CD14-positive monocyte (primary cell): ENCODE data around the gene HAGHL. TPM values are rescaled to one million over a fixed set of nuclear protein-coding genes. Genes with fewer than 3 reads are reported as not detected.

Experiments
- DNase-seq, 3 donors: peaks; one replicate each; pipeline ENCODE4 v3.0.0-alpha.2; 2011 to 2022
- H2AFZ ChIP-seq: 2 replicates; pipeline ENCODE4 v1.6.0; 2012; ENCODE audit warnings: mild to moderate bottlenecking, low read depth, low read length, inconsistent platforms; ENCODE audit not compliant: insufficient read depth, poor library complexity, severe bottlenecking
- H3K27ac ChIP-seq, 2 donors: 1 replicate in 1 of 2; 2 replicates in 1 of 2; pipeline ENCODE4 v1.5.1; 2012 to 2013; ENCODE audit warnings: low read length in 2 of 2, control low read depth in 1 of 2, inconsistent platforms in 1 of 2, low read depth in 1 of 2, mild to moderate bottlenecking in 1 of 2
- H3K27me3 ChIP-seq, 2 donors: one replicate each; pipeline versions ENCODE4 v1.6.0 to v1.6.1; 2011 to 2013; ENCODE audit warnings: low read length in 2 of 2; ENCODE audit not compliant: control insufficient read depth in 2 of 2, insufficient read depth in 2 of 2
- H3K36me3 ChIP-seq, 2 donors: replicated peaks in 1 of 2; 1 replicate in 1 of 2; 2 replicates in 1 of 2; pipeline versions ENCODE4 v1.5.1 to v1.6.1; 2012 to 2013; ENCODE audit warnings: low read length in 2 of 2, control low read depth in 1 of 2, inconsistent platforms in 1 of 2, mild to moderate bottlenecking in 1 of 2; ENCODE audit not compliant: insufficient read depth in 2 of 2, control insufficient read depth in 1 of 2
- H3K4me1 ChIP-seq, 2 donors: 1 replicate in 1 of 2; 2 replicates in 1 of 2; pipeline versions ENCODE4 v1.5.1 to v1.6.1; 2012 to 2013; ENCODE audit warnings: low read length in 2 of 2, control low read depth in 1 of 2, inconsistent platforms in 1 of 2, mild to moderate bottlenecking in 1 of 2, moderate library complexity in 1 of 2; ENCODE audit not compliant: insufficient read depth in 2 of 2, control insufficient read depth in 1 of 2
- H3K4me2 ChIP-seq: replicated peaks from 2 replicates; pipeline ENCODE3; 2012; ENCODE audit warnings: low read length, moderate library complexity, mild to moderate bottlenecking; ENCODE audit not compliant: poor library complexity, severe bottlenecking; ENCODE audit errors: extremely low read depth
- H3K4me3 ChIP-seq, 3 experiments: fragments of 200-600 bp in 1 of 3; sonication (generic) in 1 of 3; replicated peaks in 1 of 3; 1 replicate in 2 of 3; 2 replicates in 1 of 3; pipeline ENCODE4 v1.5.1; 2011 to 2013; ENCODE audit warnings: low read length in 3 of 3, mild to moderate bottlenecking in 3 of 3, control low read depth in 2 of 3, low read depth in 2 of 3, inconsistent platforms in 1 of 3, moderate library complexity in 1 of 3
- H3K79me2 ChIP-seq: 2 replicates; pipeline ENCODE4 v1.6.0; 2012; ENCODE audit warnings: mild to moderate bottlenecking, control low read depth, inconsistent platforms, low read length, moderate library complexity; ENCODE audit not compliant: insufficient read depth
- H3K9ac ChIP-seq: 2 replicates; pipeline ENCODE4 v1.6.0; 2017; ENCODE audit warnings: low read length, mild to moderate bottlenecking; ENCODE audit not compliant: insufficient read depth, poor library complexity, severe bottlenecking
- H3K9me3 ChIP-seq, 2 donors: replicated peaks in 1 of 2; 1 replicate in 1 of 2; 2 replicates in 1 of 2; pipeline versions ENCODE4 v1.5.1 to v1.6.1; 2012 to 2013; ENCODE audit warnings: low read length in 2 of 2, control low read depth in 1 of 2; ENCODE audit not compliant: control insufficient read depth in 1 of 2, insufficient read depth in 1 of 2
- H4K20me1 ChIP-seq: 2 replicates; pipeline ENCODE4 v1.6.0; 2012; ENCODE audit warnings: mild to moderate bottlenecking, low read length, control low read depth, moderate library complexity; ENCODE audit not compliant: insufficient read depth
- H3K27ac Mint-ChIP-seq, 7 donors: one replicate each; pipeline ENCODE4 v1.8.0; 2020; ENCODE audit warnings: mild to moderate bottlenecking in 7 of 7, mixed read lengths in 7 of 7, moderate library complexity in 6 of 7, inconsistent platforms in 2 of 7
- H3K27me3 Mint-ChIP-seq, 3 donors: one replicate each; pipeline ENCODE4 v1.8.0; 2021 to 2022; ENCODE audit warnings: low read depth in 3 of 3, mild to moderate bottlenecking in 3 of 3, mixed read lengths in 3 of 3, moderate library complexity in 3 of 3, inconsistent platforms in 1 of 3
- H3K36me3 Mint-ChIP-seq, 2 donors: one replicate each; pipeline ENCODE4 v1.8.0; 2020; ENCODE audit warnings: mixed read lengths in 2 of 2, inconsistent platforms in 1 of 2, mild to moderate bottlenecking in 1 of 2
- H3K4me1 Mint-ChIP-seq: one replicate; pipeline ENCODE4 v1.8.0; 2020; ENCODE audit warnings: mild to moderate bottlenecking, mixed read lengths
- H3K4me3 Mint-ChIP-seq, 2 donors: one replicate each; pipeline ENCODE4 v1.8.0; 2020; ENCODE audit warnings: mild to moderate bottlenecking in 2 of 2, mixed read lengths in 2 of 2, moderate library complexity in 1 of 2
- H3K9me3 Mint-ChIP-seq, 7 donors: one replicate each; pipeline ENCODE4 v1.8.0; 2020 to 2022; ENCODE audit warnings: mixed read lengths in 7 of 7, mild to moderate bottlenecking in 6 of 7, moderate library complexity in 6 of 7, inconsistent platforms in 2 of 7
- WGBS: methylation state at CpG from one replicate; pipeline ENCODE4 v1.1.5; 2013; ENCODE audit warnings: missing lambda C conversion rate; ENCODE audit not compliant: insufficient coverage; 5-methylcytosine and 5-hydroxymethylcytosine counted together
- intact Hi-C, 2 donors: fragments of 100-400 bp; cut with micrococcal nuclease; formaldehyde crosslinking; loops; one replicate each; pipeline versions ENCODE4 v1.15.0 to v1.15.1; 2023
- polyA plus RNA-seq, 3 donors: library from polyadenylated mRNA; depleted of rRNA in 1 of 3; unstranded in 2 of 3; stranded (reverse) in 1 of 3; fragments of 300-500 nt in 2 of 3; fragments of >200 nt in 1 of 3; fragmentation: Illumina TruSeq in 2 of 3; gene quantifications; 1 replicate in 2 of 3; 2 replicates in 1 of 3; pipeline ENCODE4 v1.2.3, GENCODE V29; 2012 to 2021
- TF ChIP-seq, protein P1 (sequence below): fragments of 200-600 bp; IDR thresholded peaks from one replicate; pipeline ENCODE4 v1.8.0; 2022; ENCODE audit warnings: antibody characterized with exemption, mild to moderate bottlenecking

HAGHL gene
- polyA plus RNA-seq, 3 donors, result 0.60 to 8.9 (median 1.5) TPM

DNA sequence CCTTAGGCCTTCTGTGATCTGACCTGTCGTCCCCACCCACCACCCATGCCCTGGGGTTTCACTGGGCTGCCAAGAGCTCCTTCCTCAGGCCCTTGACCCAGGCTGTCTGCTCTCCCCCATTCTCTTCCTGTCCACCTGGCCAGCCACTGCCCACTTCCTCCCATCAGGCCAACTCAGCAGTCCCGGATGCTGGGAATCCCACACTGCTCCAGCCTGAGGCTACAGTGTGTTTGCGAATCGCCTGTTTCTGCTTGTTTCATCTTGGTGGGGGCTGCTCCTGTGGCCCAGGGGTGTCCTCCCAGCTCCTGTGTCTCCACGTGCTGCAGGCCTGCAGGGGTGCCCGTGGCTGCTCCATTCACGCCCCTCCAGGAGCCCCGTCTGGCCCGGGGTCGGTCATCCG is 12.8 kb upstream of the HAGHL start:
- Histone ChIP-seq H3K27ac (no peak overlapping the region), H3K36me3 (no peaks in the 10 kb centered on the region), H3K79me2 (no peaks in the 10 kb centered on the region), H3K4me3 (no peak overlapping the region), H3K9ac (no peak overlapping the region), H3K9me3 (peaks cover 4 to 9% of the 10 kb centered on the region in 2 donors), H3K4me1 (peaks cover 12 to 22% of the 10 kb centered on the region in 2 donors), H3K4me2 (no peak overlapping the region), H4K20me1 (no peaks in the 10 kb centered on the region), H3K27me3 (peaks cover 11 to 72% of the 10 kb centered on the region in 2 donors), H2AFZ (no peak overlapping the region)
- Mint-ChIP-seq H3K27me3 (peaks cover 43 to 75% (median 58%) of the 10 kb centered on the region in 3 donors), H3K4me3 (peak overlapping the region in 1 of 2 donors; percentile 67), H3K36me3 (peaks cover 0 to 3% of the 10 kb centered on the region in 2 donors), H3K9me3 (peaks cover 0 to 7% (median 0%) of the 10 kb centered on the region in 7 donors), H3K27ac (no peak overlapping the region), H3K4me1 (peaks cover 8% of the 10 kb centered on the region)
- TF ChIP-seq, protein P1, sequence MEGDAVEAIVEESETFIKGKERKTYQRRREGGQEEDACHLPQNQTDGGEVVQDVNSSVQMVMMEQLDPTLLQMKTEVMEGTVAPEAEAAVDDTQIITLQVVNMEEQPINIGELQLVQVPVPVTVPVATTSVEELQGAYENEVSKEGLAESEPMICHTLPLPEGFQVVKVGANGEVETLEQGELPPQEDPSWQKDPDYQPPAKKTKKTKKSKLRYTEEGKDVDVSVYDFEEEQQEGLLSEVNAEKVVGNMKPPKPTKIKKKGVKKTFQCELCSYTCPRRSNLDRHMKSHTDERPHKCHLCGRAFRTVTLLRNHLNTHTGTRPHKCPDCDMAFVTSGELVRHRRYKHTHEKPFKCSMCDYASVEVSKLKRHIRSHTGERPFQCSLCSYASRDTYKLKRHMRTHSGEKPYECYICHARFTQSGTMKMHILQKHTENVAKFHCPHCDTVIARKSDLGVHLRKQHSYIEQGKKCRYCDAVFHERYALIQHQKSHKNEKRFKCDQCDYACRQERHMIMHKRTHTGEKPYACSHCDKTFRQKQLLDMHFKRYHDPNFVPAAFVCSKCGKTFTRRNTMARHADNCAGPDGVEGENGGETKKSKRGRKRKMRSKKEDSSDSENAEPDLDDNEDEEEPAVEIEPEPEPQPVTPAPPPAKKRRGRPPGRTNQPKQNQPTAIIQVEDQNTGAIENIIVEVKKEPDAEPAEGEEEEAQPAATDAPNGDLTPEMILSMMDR, result no peak
- intact Hi-C loops, result no loop called here
- no peak for DNase-seq
- WGBS, result 55% methylated on average over 11 of the region's 11 CpGs

GRCh38 chr16:714558-715476 is 12.1 kb upstream of the HAGHL start, which contains the start of gene METRN:
Gene METRN (plus strand): TSS chr16:715118. CDS start chr16:715290, 172 bp downstream.
- no peaks in the 10 kb centered on the region for H4K20me1 ChIP-seq
- Mint-ChIP-seq H3K9me3 (peaks cover 0 to 7% (median 0%) of the 10 kb centered on the region in 7 donors), H3K27me3 (peaks cover 45 to 75% (median 59%) of the 10 kb centered on the region in 3 donors), H3K36me3 (peaks cover 0 to 3% of the 10 kb centered on the region in 2 donors), H3K27ac (no peak within 1 kb of the TSS), H3K4me3 (peak within 1 kb of the TSS; percentile 64 to 83), H3K4me1 (peaks cover 9% of the 10 kb centered on the region)
- peak; percentile 76 to 83 (median 80) for DNase-seq
- H3K9ac ChIP-seq, result peak within 1 kb of the TSS; percentile 4
- peak within 1 kb of the TSS; percentile 74 for H2AFZ ChIP-seq
- TF ChIP-seq, protein P1, result no peak
- peaks cover 14 to 24% of the 10 kb centered on the region in 2 donors for H3K4me1 ChIP-seq
- H3K9me3 ChIP-seq, result peaks cover 4 to 9% of the 10 kb centered on the region in 2 donors
- peaks cover 11 to 72% of the 10 kb centered on the region in 2 donors for H3K27me3 ChIP-seq
- WGBS, result 4% methylated on average over 106 of the region's 108 CpGs
- peak within 1 kb of the TSS; percentile 84 for H3K4me2 ChIP-seq
- no peaks in the 10 kb centered on the region for H3K79me2 ChIP-seq
- H3K36me3 ChIP-seq, result no peaks in the 10 kb centered on the region
- no peak within 1 kb of the TSS for H3K27ac ChIP-seq
- intact Hi-C loops, result no loop called here
- peak within 1 kb of the TSS in 1 of 3 experiments; percentile 71 for H3K4me3 ChIP-seq
